Activated CD8-positive, alpha-beta memory T cell treated with anti-CD3 and anti-CD28 coated beads, Interleukin-2, amount 10 ng/mL, durations not matched to agents 7 days and 5 days (primary cell): ENCODE measurements around the gene ITGB2. TPM values are rescaled to one million over a fixed set of nuclear protein-coding genes. Genes with fewer than 3 reads are reported as not detected.

ENCODE experiments used
- ATAC-seq: fragments of 150-1000 bp; cut with Tn5 transposase; one replicate; pipeline ENCODE4 v1.10.0; 2021; ENCODE audit warnings: moderate library complexity
- CTCF ChIA-PET: fragments of 350-600 bp; sonication (Branson Sonifier 250); formaldehyde crosslinking; loops from one replicate; lab custom pipeline; 2021; ENCODE audit warnings: antibody characterized with exemption; lab: Charles Lee
- DNase-seq: peaks from one replicate; pipeline ENCODE4 v3.0.0-alpha.2; 2020
- H3K27ac Mint-ChIP-seq: one replicate; pipeline ENCODE4 v1.8.0; 2021; ENCODE audit warnings: mild to moderate bottlenecking, mixed read lengths
- H3K27me3 Mint-ChIP-seq: one replicate; pipeline ENCODE4 v1.8.0; 2021; ENCODE audit warnings: mixed read lengths
- H3K36me3 Mint-ChIP-seq: one replicate; pipeline ENCODE4 v1.8.0; 2021; ENCODE audit warnings: mild to moderate bottlenecking, mixed read lengths
- H3K4me1 Mint-ChIP-seq: one replicate; pipeline ENCODE4 v1.8.0; 2021; ENCODE audit warnings: mixed read lengths
- H3K4me3 Mint-ChIP-seq: one replicate; pipeline ENCODE4 v1.8.0; 2021; ENCODE audit warnings: mild to moderate bottlenecking, moderate library complexity, mixed read lengths
- H3K9me3 Mint-ChIP-seq: one replicate; pipeline ENCODE4 v1.8.0; 2022; ENCODE audit warnings: low read depth, mixed read lengths
- total RNA-seq, 2 experiments: library from RNA; stranded (reverse); gene quantifications; one replicate each; pipeline ENCODE4 v1.2.3, GENCODE V29; 2021

Gene ITGB2
- total RNA-seq, 2 experiments from 2014 or later: 336 to 372 TPM

DNA sequence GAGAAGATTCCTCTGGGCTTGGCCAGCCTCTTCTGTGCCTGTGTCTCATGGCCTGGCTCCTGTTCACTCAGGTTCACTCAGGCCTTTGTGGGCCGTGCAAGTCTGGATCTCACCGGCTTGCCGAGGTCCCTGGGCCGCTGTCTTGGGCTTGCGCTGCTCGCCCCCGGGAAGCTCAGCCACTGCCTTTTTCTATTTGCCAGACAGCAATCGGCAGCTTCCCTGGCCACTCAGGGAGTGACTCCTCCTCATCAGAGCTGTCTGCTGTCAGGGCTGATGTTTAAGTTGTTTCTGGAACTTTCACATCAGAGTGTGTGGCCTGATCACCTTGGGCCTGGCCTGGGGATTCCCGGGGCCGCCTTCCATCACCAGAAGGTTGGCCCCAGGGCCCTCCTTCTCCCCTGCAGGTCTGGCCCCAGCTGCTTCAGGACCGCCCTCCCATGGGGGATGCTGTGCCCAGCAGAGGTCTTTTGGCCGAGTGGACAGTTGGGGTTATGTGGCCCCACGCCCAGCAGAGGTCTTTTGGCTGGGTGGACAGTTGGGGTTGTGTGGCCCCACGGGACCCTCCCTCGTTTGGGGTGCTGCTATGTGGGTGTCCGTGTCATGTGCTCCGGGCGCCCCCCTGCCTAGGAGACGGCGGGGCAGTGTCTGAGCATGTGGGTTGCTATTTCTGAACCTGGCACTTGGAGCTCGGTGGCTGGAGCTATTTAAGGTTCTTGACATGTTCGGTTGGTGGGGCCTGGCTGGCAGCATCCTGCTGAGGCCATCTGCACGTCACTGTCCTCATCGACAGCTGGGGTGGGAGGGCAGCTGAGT is 31.6 kb upstream of the ITGB2 start:
- H3K27me3 Mint-ChIP-seq: no peaks in the 10 kb centered on the region
- CTCF ChIA-PET: interaction anchor here (0.8 to 19.9 kb wide), 4 partner anchors 11 to 186 kb away, joined by 3 to 275 read pairs (median 106); partner anchors contain the start of gene SLX9
- H3K4me3 Mint-ChIP-seq: no peak overlapping the region
- no peaks in the 10 kb centered on the region for H3K9me3 Mint-ChIP-seq
- ATAC-seq (no peak), DNase-seq (no peak)
- H3K4me1 Mint-ChIP-seq: peaks cover 4% of the 10 kb centered on the region
- H3K36me3 Mint-ChIP-seq: no peaks in the 10 kb centered on the region
- H3K27ac Mint-ChIP-seq: no peak overlapping the region

DNA sequence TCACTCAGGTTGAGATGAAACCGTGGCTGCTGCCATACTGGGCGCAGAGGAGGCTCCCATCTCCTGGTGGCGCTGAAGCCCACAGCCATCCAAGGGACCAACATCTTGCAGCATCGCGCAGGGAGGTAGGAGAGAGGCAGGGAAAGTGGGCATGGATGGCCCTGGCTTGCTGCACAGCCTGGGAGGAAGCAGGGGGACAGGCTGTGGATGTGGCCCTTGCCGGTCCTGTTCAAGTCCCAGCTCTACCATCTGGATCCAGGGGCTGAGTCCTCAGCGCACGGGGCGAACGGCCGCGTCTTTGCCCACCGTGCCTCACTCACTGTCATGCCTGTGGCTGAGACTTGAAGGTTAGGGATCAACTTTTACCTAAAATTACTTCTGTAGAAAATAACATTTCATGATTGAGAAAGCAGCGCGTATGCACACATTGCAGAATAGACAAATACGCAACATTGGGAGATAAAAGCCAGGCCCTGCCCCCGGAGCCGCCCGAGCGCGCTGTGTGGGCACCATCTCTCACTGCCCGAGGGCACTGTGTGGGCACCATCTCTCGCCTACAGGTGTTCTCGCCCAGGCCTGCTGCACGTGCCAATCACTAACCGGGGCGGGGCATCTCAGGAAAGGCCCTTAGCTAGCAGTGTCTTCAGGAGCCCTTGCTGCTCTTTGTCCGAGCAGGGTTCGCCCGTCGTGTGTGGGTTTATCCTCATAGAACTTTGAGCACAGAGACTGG is 30.7 kb upstream of the ITGB2 start:
- Mint-ChIP-seq H3K36me3 (no peaks in the 10 kb centered on the region), H3K4me1 (peaks cover 4% of the 10 kb centered on the region), H3K27ac (no peak overlapping the region), H3K9me3 (no peaks in the 10 kb centered on the region), H3K4me3 (no peak overlapping the region), H3K27me3 (no peaks in the 10 kb centered on the region)
- ATAC-seq (no peak), DNase-seq (no peak)
- CTCF ChIA-PET: interaction anchor here (1.4 to 19.9 kb wide), 4 partner anchors 12 to 201 kb away, joined by 3 to 275 read pairs (median 110); no protein-coding TSS in a partner anchor

DNA sequence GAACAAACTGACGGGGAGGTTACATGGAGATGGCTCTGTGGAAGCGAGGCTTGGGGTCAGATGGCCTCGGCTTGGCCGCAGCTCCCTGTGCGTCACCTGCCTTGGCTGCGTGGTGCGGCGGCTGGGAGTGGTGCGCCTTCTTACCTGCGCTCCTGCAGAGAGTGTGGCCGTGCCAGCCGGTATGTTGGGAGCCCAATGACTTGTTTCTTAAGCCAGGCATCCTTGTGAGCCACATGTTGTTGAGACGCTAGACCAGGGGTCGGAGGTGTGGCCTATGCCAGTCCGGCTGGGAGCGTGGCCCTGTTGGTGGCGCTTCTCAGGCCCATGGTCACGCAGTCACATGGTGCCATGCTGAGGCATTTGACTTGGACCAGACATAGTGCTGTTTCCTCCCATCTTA is 29.7 kb upstream of the ITGB2 start:
- ATAC-seq (no peak), DNase-seq (no peak)
- peaks cover 4% of the 10 kb centered on the region for H3K4me1 Mint-ChIP-seq
- H3K27me3 Mint-ChIP-seq: no peaks in the 10 kb centered on the region
- H3K27ac Mint-ChIP-seq: no peak overlapping the region
- CTCF ChIA-PET: interaction anchor here (0.7 to 19.9 kb wide), 34 partner anchors 9 to 342 kb away, joined by 3 to 275 read pairs (median 4); partner anchors contain the start of genes ADARB1 and SLX9
- H3K9me3 Mint-ChIP-seq: no peaks in the 10 kb centered on the region
- H3K4me3 Mint-ChIP-seq: no peak overlapping the region
- H3K36me3 Mint-ChIP-seq: peaks cover 3% of the 10 kb centered on the region

DNA sequence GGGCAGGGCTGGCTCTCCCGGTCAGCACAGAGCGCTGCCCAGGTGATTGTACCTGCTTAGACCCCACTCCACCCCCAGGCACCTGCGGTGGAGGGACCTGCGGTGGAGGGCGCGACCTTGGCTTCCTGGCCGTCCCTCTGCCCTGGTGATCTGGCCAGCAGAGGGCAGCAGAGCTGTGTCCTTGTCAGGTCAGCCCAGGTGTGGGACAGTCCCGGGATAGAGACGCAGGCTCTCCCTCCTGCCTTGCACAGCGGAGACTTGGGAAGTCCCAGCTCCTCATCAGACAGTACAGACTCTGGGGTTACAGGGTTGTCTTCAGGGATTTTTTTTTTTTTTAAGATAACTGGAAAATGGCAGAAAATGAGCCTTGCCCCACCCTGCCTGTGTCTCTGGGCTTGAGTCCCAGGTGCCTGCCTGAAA is 29.1 kb upstream of the ITGB2 start:
- ATAC-seq (peak; percentile 89), DNase-seq (peak; percentile 88)
- CTCF ChIA-PET: interaction anchor here (0.7 to 19.9 kb wide), 36 partner anchors 9 to 343 kb away, joined by 3 to 275 read pairs (median 4); partner anchors contain the start of genes ADARB1 and SLX9
- no peak overlapping the region for H3K27ac Mint-ChIP-seq
- peaks cover 4% of the 10 kb centered on the region for H3K4me1 Mint-ChIP-seq
- H3K4me3 Mint-ChIP-seq: no peak overlapping the region
- H3K36me3 Mint-ChIP-seq: peaks cover 4% of the 10 kb centered on the region
- H3K27me3 Mint-ChIP-seq: no peaks in the 10 kb centered on the region
- no peaks in the 10 kb centered on the region for H3K9me3 Mint-ChIP-seq

DNA sequence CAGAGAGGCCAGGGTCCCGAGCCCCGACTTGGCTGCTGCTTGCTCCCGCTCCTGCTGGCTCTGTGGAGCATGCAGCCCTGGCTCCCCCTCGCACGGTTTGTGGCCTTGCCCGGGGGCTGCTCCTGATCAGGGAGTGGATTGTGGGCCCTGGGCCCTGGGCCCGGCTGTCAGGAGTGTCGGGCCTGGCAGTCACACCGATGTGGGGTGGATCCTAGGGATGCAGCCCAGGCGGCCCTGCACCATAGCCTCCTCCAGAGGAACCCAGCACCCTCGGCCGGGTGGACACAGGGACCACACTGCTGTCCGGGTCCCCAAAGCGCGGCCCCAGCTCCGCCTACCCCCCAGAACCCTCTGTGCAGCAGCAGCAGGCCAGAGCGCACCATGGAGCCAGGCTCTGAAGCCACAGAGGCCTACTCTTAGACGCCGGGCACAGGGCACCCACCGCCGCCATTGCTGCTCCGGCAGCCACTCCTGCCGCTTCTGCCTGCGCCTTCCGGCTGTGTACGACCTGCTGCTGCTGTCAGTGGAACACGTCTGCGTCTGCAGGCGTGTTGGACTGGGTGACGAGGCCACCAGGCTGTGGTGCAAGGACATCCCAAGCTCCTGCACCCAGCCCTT is 28.6 kb upstream of the ITGB2 start:
- Mint-ChIP-seq H3K4me1 (peaks cover 4% of the 10 kb centered on the region), H3K9me3 (no peaks in the 10 kb centered on the region), H3K36me3 (peaks cover 4% of the 10 kb centered on the region), H3K27ac (no peak overlapping the region), H3K4me3 (no peak overlapping the region), H3K27me3 (no peaks in the 10 kb centered on the region)
- CTCF ChIA-PET: interaction anchor here (0.7 to 19.9 kb wide), 31 partner anchors 8 to 343 kb away, joined by 3 to 275 read pairs (median 4); partner anchors contain the start of genes ADARB1 and SLX9
- no peak for DNase-seq
- ATAC-seq: no peak

DNA sequence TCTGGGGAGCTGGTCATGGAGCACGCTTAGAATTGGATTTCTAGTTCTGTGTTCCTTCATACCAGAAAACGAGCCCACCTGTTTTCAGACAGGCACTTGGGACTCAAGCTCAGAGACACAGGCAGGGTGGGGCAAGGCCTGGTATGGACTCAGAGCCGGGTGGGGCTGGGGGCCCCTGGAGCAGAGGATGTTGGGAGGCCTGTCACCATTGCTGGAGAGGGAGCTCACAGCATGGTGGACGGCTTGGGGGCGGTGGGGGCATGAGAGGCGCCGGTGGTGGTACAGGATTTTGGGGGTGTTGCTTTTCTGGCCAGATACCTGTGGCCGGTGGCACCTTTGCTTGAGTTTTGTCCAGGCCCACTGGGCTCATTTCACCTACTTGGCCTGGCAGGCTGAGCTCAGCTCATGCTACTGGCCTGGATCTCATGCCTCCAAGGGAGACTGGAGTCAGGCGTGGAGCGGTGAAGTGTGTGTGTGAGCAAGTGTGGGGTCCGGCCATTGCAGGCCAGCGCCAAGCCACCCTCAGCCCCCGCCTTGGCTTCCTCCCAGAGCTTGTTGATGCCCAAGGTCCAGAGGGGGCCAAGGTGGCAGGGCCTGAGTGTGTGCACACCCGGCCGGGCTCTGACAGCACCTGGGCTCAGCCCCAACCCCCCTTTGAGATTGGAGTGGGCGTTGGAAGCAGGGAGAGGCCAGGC is 27.9 kb upstream of the ITGB2 start:
- peaks cover 9% of the 10 kb centered on the region for H3K4me1 Mint-ChIP-seq

DNA sequence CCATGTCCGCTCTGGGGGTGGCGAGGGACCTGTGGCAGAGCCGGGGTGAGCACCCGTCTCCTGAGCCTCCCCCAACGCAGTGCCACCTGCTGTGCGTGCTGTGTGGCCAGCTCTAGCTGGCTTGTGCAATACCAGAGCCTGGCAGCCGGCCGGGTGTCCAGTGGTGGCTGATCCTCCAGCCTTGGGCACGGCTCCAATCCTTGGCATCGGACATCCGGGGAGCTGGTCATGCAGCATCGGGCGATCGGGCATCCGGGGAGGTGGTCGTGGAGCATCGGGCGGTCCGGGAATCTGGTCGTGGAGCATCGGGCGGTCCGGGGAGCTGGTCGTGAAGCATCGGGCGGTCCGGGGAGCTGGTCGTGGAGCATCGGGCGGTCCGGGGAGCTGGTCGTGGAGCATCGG is 27.2 kb upstream of the ITGB2 start:
- Mint-ChIP-seq H3K27me3 (no peaks in the 10 kb centered on the region), H3K4me1 (peaks cover 15% of the 10 kb centered on the region), H3K27ac (no peak overlapping the region), H3K4me3 (no peak overlapping the region), H3K36me3 (peaks cover 5% of the 10 kb centered on the region), H3K9me3 (no peaks in the 10 kb centered on the region)
- no peak for ATAC-seq
- CTCF ChIA-PET: interaction anchor here (1.3 to 19.9 kb wide), 6 partner anchors 9 to 191 kb away, joined by 3 to 275 read pairs (median 9); no protein-coding TSS in a partner anchor
- no peak for DNase-seq

More for the DNA sequence above, 27.9 kb upstream of the ITGB2 start:
- H3K27ac Mint-ChIP-seq: no peak overlapping the region
- no peak for DNase-seq
- H3K36me3 Mint-ChIP-seq: peaks cover 5% of the 10 kb centered on the region
- no peaks in the 10 kb centered on the region for H3K27me3 Mint-ChIP-seq
- ATAC-seq: no peak
- no peaks in the 10 kb centered on the region for H3K9me3 Mint-ChIP-seq
- no peak overlapping the region for H3K4me3 Mint-ChIP-seq
- CTCF ChIA-PET: interaction anchor here (1.3 to 19.9 kb wide), 12 partner anchors 8 to 280 kb away, joined by 3 to 275 read pairs (median 5); partner anchors contain the start of gene SLX9

DNA sequence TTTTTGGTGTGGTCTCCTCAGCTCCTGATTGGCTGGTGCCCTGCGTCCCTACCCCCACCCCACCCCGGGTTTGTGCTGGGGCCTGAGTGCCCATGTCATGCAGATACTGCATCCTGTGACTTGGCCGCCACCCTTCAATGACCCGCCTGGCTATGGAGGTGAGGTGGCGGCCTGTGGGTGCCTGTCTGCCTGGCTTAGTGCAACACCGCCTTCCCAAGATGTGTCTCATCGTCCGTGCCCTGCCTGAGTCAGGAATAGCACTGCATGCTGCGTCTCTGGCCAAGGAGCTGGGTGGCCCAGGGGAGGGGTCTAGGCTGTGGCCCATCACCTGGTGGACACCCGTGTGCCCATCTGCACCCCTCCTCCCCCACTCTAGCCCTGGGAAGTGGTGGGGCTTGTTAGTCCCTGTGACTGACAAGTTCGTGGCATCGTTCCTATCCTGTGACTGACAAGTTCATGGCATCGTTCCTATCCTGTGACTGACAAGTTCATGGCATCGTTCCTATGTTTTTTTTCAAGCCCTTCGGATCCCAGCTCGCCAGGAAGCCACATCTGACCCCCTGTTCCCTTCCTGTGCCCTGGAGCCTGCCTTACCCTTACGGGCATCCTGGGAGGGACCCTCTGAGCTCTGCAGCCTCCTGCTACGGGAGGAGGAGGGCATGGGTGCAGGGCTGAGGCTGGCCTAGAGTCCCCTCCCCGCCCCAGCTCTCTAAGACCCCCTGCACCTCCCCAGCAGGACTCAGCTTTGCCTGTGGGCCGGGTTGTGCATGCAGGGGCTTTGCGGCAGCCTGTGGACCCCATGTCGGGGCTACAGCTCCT is 26.6 kb upstream of the ITGB2 start:
- CTCF ChIA-PET: interaction anchor here (1.6 to 19.9 kb wide), 4 partner anchors 131 to 191 kb away, joined by 3 to 275 read pairs (median 112); no protein-coding TSS in a partner anchor
- Mint-ChIP-seq H3K27me3 (no peaks in the 10 kb centered on the region), H3K9me3 (no peaks in the 10 kb centered on the region), H3K27ac (no peak overlapping the region), H3K4me3 (no peak overlapping the region), H3K4me1 (peaks cover 21% of the 10 kb centered on the region), H3K36me3 (peaks cover 6% of the 10 kb centered on the region)
- ATAC-seq (no peak), DNase-seq (no peak)

DNA sequence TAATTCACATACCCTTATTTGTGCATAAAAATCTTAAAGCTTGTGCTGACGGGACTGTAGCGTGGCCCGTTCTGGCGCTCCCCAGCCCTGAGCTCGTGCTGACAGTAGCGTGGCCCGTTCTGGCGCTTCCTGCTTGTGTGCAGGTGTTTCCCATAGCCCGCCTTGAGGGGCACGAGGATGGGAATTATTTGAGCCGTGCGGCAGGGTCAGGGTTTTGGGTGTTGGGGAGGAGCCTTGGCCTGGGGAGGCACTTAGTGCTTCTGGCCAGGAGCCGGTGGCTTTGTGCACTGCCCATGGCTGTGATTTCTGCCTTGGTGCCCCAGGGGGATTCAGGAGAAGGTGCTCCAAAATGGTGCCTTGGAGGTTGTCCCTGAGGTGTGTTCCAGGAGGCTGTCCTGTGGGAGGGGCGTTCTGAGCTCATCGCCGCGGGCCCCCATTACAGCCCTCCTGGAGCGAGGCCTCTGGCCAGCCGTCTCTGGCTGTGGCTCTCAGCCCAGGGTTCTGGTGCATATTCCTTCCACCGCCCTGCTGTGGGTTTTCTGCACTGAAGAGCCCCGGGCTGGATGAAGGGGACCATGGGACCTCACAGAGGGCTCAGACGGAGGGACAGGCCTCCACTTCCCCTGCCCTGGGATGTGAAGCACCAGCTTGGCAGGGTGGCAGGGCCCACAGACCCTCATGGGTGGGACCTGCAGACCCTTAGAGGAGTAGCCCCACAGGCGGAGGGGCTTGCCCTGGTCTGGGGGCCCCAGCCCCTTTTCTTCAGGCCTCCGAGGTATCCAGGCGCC is 25.7 kb upstream of the ITGB2 start:
- peaks cover 30% of the 10 kb centered on the region for H3K4me1 Mint-ChIP-seq

DNA sequence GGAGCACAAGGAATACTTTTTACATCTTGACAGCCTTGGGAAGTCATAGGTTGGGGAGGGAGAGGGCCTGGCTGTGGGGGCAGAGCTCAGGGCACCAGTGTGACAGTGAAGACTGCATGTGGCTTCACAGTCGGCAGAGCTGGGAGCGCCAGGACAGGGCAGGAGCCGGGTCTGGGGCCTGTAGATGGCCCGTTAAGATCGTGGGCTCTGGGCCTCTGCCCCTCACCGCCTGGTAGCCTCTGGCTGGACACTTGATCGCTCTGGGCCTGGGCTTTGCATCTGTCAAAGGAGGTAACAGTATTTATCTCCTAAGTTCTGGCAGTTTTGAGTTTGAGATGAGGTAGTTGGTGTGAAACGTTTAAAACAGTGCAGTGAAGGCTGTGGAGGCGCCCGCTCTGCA is 23.9 kb upstream of the ITGB2 start:
- Mint-ChIP-seq H3K27ac (no peak overlapping the region), H3K36me3 (peaks cover 11% of the 10 kb centered on the region), H3K27me3 (no peaks in the 10 kb centered on the region), H3K4me3 (no peak overlapping the region), H3K4me1 (peaks cover 38% of the 10 kb centered on the region), H3K9me3 (no peaks in the 10 kb centered on the region)
- ATAC-seq: no peak
- no peak for DNase-seq
- CTCF ChIA-PET: interaction anchor here (0.8 to 19.9 kb wide), 5 partner anchors 13 to 194 kb away, joined by 3 to 275 read pairs (median 3); no protein-coding TSS in a partner anchor

More for the DNA sequence above, 25.7 kb upstream of the ITGB2 start:
- Mint-ChIP-seq H3K27ac (no peak overlapping the region), H3K27me3 (no peaks in the 10 kb centered on the region), H3K36me3 (peaks cover 9% of the 10 kb centered on the region), H3K4me3 (no peak overlapping the region), H3K9me3 (no peaks in the 10 kb centered on the region)
- CTCF ChIA-PET: interaction anchor here (4.1 to 19.9 kb wide), 3 partner anchors 132 to 192 kb away, joined by 15 to 275 read pairs (median 210); no protein-coding TSS in a partner anchor
- ATAC-seq: no peak
- DNase-seq: no peak
